ENCODE measurements around the gene CASKIN1. TPM values are rescaled to one million over a fixed set of nuclear protein-coding genes. Genes with fewer than 3 reads are reported as not detected.

CASKIN1 gene
- total and polyA plus RNA-seq, 2 of the 8 experiments (the other 6 are each of a cell fraction or from before 2014, with no cell fraction given) = 1.2 to 6.4 TPM

DNA sequence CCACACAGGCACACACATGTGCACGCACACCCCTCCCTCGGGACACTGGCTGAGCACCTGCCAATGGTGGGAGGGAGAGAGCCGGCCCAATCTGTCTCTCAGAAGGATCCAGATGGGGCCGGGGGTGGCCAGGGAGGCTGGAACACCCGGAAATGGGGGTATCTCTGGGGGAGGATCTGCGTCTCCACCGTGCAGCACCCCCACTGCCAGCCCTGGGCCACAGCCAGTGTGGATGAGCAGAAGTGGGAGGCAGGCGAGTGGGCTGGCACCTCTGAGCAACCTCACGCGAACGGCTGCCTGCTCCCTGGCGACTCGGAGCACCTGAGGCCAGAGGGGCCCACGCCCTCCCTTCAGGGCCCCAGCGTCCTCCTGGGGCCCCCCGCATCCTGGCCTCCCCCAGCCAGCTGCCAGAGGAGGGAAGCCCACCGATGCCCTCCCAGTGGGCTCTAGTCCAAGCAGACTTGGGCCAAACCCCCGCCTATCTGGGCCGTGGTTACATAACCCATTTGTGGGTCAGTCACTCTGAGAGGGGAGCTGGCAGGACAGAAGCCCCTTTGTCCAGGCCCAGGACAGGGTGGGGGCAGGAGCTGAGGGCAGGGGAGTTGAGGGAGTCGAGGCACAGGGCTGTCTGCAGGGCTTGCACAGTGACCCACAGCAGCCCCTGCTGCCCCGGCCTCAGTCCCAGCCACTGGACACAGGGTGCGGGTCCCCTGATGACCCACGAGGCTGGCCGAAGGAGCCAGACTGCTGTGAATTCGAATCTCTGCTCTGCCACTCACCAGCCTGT is 5.6 kb downstream of the CASKIN1 start:
- no peak overlapping the region for H3K18ac ChIP-seq (ENCODE audit: extremely low read depth, low read length)
- no peaks in the 10 kb centered on the region for H3K79me1 ChIP-seq (ENCODE audit: low read depth, low read length)
- no peak overlapping the region for H2BK5ac ChIP-seq (ENCODE audit: low read depth, low read length)
- H3K79me2 ChIP-seq (ENCODE audit: control insufficient read depth in 1 of 2, insufficient read depth in 2 of 2, low read length in 2 of 2) = no peaks in the 10 kb centered on the region
- H2BK20ac ChIP-seq (ENCODE audit: low read length) = no peak overlapping the region
- no peak overlapping the region for H2BK15ac ChIP-seq (ENCODE audit: low read length)
- H4K8ac ChIP-seq (ENCODE audit: extremely low read depth, insufficient read depth, low read length) = no peak overlapping the region
- no peak overlapping the region for H2BK12ac ChIP-seq (ENCODE audit: low read depth, low read length)
- H3K36me3 ChIP-seq (ENCODE audit: control insufficient read depth in 2 of 4, insufficient read depth in 4 of 4, low read length in 3 of 4) = no peaks in the 10 kb centered on the region
- H3K23me2 ChIP-seq (ENCODE audit: low read depth, low read length) = peaks cover 4% of the 10 kb centered on the region; the same call in 1 of the 2 replicates
- H3K27ac ChIP-seq (ENCODE audit: low read depth, low read length) = no peak overlapping the region
- H3K4me3 ChIP-seq (ENCODE audit: extremely low read depth in 1 of 4, insufficient read depth in 2 of 4, low read depth in 3 of 4, low read length in 4 of 4) = no peak overlapping the region
- no peak overlapping the region for H2AFZ ChIP-seq (ENCODE audit: low read length)
- peaks cover 0 to 9% (median 3%) of the 10 kb centered on the region in 4 experiments; a peak in 4 of 7 replicates for H3K4me1 ChIP-seq (replicated peaks in 1 of 4; ENCODE audit: control insufficient read depth in 3 of 4, insufficient read depth in 4 of 4, low read length in 3 of 4)
- no peaks in the 10 kb centered on the region for H3K9me3 ChIP-seq (ENCODE audit: insufficient read depth in 2 of 2, low read depth in 1 of 2, low read length in 1 of 2)
- 94% methylated on average over 20 of the region's 25 CpGs; no CpG with 5 or more reads in 1 of the 2 experiments for WGBS, 2 experiments (ENCODE audit: extremely low coverage in 1 of 2, insufficient coverage in 1 of 2, insufficient read length in 1 of 2, insufficient replicate concordance in 2 of 2, low coverage in 1 of 2, low lambda C conversion rate in 2 of 2, missing lambda C conversion rate in 1 of 2)
- ChIA-PET POLR2A (ENCODE audit: partially characterized antibody) (interaction anchor here (0.7 to 2.4 kb wide), 13 partner anchors 8 to 198 kb away, joined by 3 to 12 read pairs (median 4); partner anchors contain the start of genes BRICD5, E4F1, ECI1 and PGP), CTCF (ENCODE audit: partially characterized antibody) (no interaction called here)
- no peak overlapping the region for H4K5ac ChIP-seq (ENCODE audit: insufficient read length, low read depth, low read length)
- no peak overlapping the region for H3K14ac ChIP-seq (ENCODE audit: insufficient read length)
- H2BK120ac ChIP-seq (replicated peaks; ENCODE audit: low read depth, low read length) = no peak overlapping the region
- H3K9ac ChIP-seq (replicated peaks in 1 of 4; ENCODE audit: extremely low read depth in 1 of 4, low read depth in 3 of 4, low read length in 3 of 4) = no peak overlapping the region; a peak in 1 of 7 replicates
- H3K27me3 ChIP-seq (replicated peaks in 1 of 4; ENCODE audit: control insufficient read depth in 3 of 4, extremely low read depth in 1 of 4, insufficient read depth in 3 of 4, low read length in 3 of 4) = peaks cover 0 to 7% (median 3%) of the 10 kb centered on the region in 4 experiments; a peak in 4 of 7 replicates
- no peak overlapping the region for H2AK5ac ChIP-seq (ENCODE audit: low read depth, low read length)
- TF ChIP-seq NANOG (IDR thresholded peaks at IDR 0.05; ENCODE audit: insufficient read depth, low read depth, low read length, poor library complexity, severe bottlenecking) = no peak
- no peak for TF ChIP-seq MAX (IDR thresholded peaks at IDR 0.05)
- TF ChIP-seq ZNF274 (IDR thresholded peaks at IDR 0.05; ENCODE audit: borderline replicate concordance, extremely low read depth, low read length) = no peak
- no peak for TF ChIP-seq CHD1 (IDR thresholded peaks at IDR 0.05; ENCODE audit: low read depth, low read length)
- no peak for TF ChIP-seq NRF1 (IDR thresholded peaks at IDR 0.05; ENCODE audit: low read depth, low read length)
- no peak overlapping the region for H3K4ac ChIP-seq (replicated peaks; ENCODE audit: insufficient read length, low read depth, low read length)
- no peak overlapping the region for H3K56ac ChIP-seq (replicated peaks; ENCODE audit: insufficient read length, low read depth, low read length)
- FAIRE-seq = no peak
- no peak overlapping the region for H4K91ac ChIP-seq (replicated peaks; ENCODE audit: insufficient read length, low read length)
- no peak overlapping the region for H3K23ac ChIP-seq (ENCODE audit: insufficient read length)
- no peak overlapping the region for H3K4me2 ChIP-seq (ENCODE audit: insufficient read depth in 1 of 2, low read depth in 2 of 2, low read length in 2 of 2)
- peaks cover 4 to 11% of the 10 kb centered on the region in 2 experiments for H4K20me1 ChIP-seq (replicated peaks in 1 of 2; ENCODE audit: control insufficient read depth in 1 of 2, insufficient read depth in 2 of 2, low read length in 2 of 2)
- DNase-seq (ENCODE audit: low read depth in 1 of 2, low spot score in 2 of 2) = no peak

Measured in H1 (cell line).